Medulla oblongata (tissue), 1 donor: Measurements from ENCODE around the gene KRT15.
A peak's percentile ranks its signal among the peaks of the same experiment; 100 is the strongest.

Experiments used
- DNase-seq: peaks from one replicate; pipeline ENCODE4 v3.0.0-alpha.2; 2015; ENCODE audit errors: extremely low spot score

The KRT15 gene

GRCh38 chr17:41518789-41519449 is at the start of gene KRT15:
KRT15 (minus strand) TSS chr17:41518890; CDS start chr17:41518827, 63 bp downstream.
- no peak for DNase-seq

GRCh38 chr17:41567317-41567716 is 48.6 kb upstream of the KRT15 start:
- no peak for DNase-seq

DNA sequence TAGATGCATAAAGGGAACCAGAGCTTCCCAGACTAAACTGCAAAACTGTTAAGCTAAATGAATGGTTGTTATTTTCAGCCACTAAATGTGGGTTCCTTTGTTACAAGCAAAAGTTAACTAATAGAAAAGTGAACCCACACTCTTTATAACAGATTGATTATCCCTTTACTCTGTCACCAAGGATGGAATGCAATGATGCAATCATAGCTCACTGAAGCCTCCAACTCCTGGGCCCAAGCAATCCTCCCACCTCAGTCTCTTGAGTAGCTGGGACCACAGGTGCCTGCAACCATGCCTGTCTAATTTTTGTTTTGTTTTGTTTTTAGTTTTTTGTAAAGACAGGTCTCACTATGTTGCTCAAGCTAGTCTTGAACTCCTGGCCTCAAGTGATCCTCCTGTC is 46.6 kb upstream of the KRT15 start:
- no peak for DNase-seq

DNA sequence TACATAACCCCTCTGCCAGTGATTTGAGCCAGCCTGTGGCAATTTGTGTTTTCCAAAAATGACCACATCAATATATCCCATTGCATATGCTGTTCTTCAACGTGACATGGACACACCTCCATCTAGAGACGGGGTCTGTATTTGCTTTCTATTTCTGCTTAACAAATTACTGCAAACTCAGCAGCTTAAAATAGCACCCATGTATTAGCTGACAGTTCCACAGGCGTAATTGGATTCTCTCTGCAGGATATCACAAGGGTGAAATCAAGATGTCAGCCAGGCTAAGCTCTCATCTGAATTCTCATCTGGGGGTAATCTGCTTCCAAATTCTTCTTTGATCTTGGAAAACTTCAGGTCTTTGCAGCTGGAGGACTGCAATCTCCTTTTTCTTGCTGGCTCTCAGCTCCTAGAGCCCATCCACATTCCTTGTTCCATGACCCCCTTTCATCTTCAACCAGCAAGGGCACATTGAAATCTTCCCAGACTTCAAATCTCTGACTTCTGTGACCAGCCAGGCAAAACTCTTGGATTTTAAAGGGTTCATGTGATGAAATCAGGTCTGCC is 45.0 kb upstream of the KRT15 start:
- no peak for DNase-seq

- DNase-seq = no peak
Measured at GRCh38 chr17:41561554-41561953, 42.9 kb upstream of the KRT15 start.

DNA sequence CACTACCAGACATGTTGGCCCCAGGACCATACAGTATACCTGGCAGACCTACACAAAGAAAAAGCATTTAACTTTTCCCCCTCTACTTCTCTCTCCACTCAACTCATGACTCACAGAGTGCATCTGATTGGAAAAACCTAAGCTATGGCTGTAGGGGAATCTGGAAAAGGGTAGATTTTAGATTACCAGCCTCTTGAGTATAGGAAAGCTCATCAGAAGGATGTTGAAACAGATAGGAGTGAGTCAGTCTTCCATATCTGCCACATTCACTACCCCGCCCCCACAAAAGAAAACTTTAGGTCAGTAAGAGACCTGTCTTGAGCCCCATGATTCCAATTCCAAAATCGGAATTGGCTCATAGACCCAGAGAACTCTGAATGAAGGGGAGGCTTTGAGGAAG is 40.9 kb upstream of the KRT15 start:
- no peak for DNase-seq

- DNase-seq = no peak
Measured at GRCh38 chr17:41556931-41557330, 38.2 kb upstream of the KRT15 start.

- DNase-seq = no peak
Measured at GRCh38 chr17:41556306-41556705, 37.6 kb upstream of the KRT15 start.

DNA sequence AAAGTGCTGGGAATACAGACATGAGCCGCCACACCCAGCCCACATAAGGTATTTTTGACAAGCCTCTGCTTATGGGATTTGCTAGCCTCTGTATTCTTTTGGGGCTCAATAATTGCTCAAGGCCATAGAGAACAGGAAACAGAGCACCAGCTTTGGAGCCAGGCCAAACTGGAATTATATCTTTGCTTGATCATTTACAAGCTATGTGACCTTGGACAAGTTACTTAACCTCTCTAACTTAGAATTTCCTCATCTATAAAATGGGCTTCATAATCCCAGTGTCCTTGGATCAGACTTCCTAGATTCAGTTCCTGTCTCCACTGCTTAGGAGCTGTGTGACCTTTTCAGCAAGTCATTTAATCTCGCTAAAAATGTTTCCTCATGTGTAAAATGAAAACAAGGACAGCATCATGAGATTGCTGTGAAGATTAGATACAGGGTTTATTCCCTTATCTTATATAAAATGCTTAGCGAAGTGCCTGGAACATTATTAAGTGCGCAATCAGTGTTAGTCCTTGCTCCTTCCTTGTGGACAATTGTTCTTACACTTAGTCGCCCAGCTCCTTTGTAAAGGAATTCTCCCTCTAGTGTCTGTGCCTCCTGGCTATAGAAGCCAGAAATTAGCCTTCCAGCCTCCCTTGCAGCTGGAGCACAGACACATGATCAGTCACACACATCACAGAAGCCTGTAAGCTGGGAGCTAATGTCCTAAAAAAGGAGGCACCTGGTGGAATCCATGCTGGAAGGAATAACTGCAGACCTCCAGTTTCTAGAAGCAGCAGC is 36.6 kb upstream of the KRT15 start:
- DNase-seq = no peak

DNA sequence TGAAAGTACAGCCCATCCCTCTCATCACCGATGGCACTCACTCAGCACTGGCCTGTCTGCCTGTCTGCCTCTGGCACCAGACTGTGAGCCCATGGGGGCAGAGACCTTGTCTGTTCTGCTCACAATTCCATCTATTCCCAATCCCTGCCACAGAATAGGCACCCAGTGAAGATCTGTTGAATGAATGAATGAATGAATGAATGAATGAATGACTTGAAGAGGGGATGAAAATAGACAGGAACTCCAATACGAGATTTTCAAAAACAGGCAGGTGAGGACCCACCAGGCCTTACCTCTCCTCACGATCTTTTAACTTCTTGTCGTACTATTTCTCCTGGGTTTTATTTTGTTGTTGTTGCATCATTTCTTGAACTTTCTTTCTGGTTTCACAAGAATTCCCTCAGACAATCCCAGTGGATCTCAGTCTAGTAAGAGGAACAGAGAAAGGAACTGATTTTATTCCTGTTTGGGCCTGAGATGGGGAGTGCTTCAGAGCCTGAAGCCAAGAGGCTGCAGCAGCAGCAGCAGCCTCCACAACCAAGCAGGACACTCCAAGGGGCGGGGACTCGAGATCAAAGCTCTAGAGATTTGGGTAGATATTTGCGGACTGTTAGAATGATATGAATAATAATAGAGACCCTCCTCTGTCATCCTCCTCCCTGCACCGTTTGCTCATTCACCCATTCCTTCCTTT is 35.4 kb upstream of the KRT15 start:
- DNase-seq = no peak

DNA sequence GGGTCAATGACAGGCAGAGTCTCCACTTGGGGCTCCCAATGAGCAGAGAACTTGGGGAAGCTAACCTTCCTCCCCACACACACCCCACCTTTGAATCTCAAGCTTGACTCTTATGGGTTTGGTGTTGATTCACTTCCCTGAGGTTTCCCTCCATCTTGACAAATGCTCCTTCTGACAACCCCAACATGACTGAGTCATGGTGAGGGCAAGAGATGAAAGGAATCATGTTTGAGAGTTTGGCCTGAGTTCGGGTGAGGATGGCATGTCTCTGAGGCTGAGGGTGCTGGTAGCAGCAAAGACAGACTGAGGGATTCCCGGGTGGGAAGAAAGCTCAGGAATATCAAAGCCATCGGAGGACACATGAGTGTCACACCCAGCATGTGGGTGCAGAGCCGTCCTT is 34.5 kb upstream of the KRT15 start:
- DNase-seq = no peak

GRCh38 chr17:41552455-41552854 is 33.8 kb upstream of the KRT15 start:
- DNase-seq = no peak

DNA sequence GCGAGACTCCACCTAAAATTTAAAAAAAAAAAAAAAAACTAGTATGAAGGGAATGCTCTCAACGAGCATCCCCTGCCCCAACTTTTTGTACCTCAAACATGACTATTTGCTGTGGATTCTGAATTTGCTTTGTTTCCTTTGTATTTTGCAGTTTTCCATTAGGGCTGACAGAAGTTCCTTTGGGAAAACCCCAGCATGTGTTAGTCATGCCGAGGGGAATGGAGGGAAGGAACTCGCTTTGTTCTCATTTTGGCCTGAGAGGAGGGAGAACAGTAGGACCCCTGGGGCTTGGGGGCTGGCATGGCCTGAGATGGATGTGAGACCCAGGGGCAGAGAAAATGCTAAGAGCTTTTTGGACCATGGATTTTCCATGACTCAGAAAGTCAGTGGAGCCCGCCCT is 32.7 kb upstream of the KRT15 start:
- no peak for DNase-seq

GRCh38 chr17:41549596-41550039 is 30.9 kb upstream of the KRT15 start:
- DNase-seq = no peak

DNA sequence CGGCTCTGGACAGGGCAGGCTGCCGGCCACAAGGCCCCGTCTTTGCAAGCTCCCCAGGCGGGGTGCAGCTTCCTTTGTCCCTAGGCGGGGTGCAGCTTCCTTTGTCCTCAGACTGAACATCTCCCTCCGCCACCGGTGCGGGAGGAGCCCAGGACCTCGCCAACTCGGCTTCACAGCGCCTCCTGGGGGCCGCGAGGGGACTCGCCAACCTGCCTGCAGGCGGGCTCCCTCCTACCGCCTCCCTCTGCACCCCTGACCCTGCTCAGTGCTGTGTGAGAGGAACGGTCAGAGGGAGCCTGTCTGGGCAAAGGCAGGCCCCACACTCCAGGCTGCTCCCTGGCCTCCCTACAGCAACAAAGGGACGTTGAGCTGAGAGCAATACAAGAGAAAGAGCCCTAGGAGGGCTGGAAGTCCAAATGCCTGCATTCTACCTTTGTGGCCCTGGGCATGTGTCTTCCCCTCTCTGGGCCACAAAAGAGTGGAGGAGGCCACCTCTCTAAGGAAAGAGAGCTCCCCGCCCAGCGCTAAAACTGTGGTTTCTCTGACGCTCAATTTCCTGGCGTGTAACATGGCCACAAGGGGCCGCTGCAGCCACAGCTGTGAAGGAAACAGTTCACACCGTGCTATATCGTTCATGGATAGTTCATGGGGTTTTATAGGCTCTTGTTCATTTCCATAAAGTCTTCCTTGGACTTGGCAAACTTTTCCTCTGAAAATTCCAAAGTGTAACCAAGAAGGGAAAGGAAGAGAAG is 30.3 kb upstream of the KRT15 start:
- peak; percentile 86 for DNase-seq

DNA sequence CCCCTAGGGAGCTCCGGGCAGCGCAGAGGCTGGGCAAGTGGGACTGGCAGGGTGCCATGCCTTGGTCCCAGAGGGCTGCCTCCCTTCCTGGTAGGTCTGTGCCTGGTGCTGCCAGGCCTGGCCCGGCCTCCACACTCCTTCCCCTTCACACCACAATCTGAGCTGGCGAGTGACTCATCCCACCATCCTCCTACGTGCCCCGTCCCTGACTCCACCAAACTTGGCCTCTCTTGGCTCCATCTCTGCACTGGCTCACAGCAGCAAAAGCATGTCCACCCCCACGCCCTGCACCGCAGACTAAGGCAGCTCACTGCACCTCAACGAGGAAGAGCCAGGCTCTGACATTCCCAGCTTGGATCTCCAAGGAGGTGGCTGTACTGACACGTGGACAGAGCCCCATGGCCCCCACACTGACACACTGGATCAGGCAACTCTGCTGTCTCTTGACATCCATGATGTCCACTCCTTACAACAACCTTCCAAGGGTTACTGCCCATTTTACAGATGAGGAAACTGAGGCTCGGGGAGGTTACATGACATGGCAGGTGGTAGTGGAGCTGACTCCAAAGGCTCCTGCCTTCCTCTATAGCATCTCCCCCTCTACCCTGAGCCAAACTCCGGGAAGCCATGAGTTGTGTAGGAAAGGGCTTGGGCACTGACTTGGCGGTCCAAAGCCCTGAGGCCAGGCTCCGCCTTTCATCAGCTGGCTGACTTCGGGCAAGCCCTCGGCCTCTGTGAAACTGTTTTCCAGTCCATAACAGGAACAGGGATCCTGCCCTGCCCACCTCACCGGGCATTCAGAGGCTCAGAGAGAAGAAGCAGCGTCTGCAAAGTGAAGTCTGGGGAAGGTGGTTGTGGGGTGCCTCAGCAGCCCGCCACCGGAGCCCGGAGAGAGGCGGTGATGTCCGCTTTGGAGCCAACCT is 29.5 kb upstream of the KRT15 start:
- DNase-seq = no peak

- no peak for DNase-seq
Measured at GRCh38 chr17:41547378-41547841, 28.7 kb upstream of the KRT15 start.

DNA sequence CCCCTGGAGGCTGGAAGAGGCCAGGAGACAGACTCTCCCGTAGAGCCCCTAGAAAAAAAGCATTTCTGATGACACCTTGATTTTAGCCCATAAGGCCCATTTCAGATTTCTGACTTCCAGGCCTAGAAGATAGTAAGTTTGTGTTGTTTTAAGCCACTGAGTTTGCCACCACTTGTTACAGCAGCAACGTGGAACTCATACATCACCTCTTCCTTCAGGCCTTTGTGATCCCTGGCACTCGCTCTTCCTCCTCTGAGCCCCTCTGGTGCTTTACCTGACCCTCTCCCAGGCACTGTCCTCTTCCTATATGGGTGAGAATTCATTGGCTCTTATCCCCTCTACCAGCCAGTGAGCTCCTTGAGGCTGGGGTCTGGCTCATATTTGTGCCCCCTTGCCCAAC is 28.1 kb upstream of the KRT15 start:
- no peak for DNase-seq

DNA sequence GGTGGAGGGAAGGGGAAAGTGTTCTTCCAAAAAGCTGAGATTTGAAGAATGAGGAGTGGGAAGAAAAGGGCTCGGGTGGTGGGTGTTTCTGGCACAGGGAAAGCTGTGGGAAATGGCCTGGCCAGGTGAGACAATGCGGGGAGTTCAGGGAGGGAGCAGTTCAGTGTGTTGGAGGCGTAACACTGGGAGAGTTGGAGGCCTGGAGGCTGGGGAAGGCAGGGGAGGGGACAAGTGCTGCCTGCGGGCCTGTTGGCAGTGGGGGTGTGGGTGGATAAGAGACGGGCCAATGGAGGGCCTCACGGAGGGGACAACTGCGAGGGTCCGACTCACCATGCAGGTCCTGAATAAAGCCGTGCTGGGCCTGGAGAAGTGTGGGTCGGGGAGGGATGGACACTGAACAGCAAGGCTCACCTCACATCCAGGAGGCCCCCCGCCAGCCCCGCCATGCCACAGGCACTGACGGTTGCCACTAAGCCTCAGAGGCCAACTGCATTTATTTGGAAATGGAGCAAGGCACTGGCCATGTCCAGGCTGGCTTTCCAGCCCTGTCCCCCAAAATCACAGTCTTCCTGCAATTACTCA is 27.2 kb upstream of the KRT15 start:
- no peak for DNase-seq

GRCh38 chr17:41544935-41545334 is 26.2 kb upstream of the KRT15 start:
- DNase-seq = no peak
